GM21515 (cell line): ENCODE measurements around the gene PTCD2.

ENCODE experiments used
- ATAC-seq: cut with Tn5 transposase; IDR thresholded peaks from one replicate; pipeline ENCODE4 v1.9.1; 2021; ENCODE audit not compliant: unreplicated experiment

PTCD2 gene

GRCh38 chr5:72338689-72339209 is 18.6 kb downstream of the PTCD2 start:
- no peak for ATAC-seq

DNA sequence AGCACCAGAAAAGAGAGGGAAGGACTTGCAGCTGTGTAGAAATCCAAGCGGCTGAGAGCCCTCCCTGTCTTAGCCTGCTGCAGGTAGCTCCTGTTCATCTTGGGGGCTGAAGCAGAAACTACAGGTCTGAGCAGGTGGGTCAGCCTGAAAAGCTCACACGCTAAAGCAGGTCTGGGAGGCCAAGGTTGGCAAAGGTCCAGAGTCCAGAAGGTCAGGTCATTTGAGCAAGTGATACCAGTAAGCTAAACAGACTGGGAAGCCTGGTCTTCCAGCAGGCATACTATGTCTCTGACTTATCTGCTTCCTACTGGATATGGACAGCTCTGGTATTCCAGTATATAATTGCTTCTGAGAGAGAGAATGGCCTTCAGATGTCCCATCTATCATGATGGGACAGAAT is 26.2 kb downstream of the PTCD2 start:
- ATAC-seq = no peak

GRCh38 chr5:72347801-72348308 is 27.7 kb downstream of the PTCD2 start:
- no peak for ATAC-seq

DNA sequence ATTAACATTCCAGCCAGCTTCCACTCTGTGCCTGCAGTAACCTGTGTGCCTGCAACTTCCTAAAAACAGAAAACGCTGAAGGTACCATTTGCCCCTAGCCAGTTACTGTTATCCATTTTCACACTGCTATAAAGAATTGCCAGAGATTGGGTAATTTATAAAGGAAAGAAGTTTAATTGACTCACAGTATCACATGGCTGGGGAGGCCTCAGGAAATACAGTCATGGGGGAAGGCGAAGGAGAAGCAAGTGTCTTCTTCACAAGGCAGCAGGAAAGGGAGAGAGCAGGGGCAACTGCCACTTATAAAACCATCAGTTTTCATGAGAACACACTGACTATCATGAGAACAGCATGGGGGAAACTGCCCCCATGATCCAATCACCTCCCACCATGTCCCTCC is 31.2 kb downstream of the PTCD2 start:
- no peak for ATAC-seq

DNA sequence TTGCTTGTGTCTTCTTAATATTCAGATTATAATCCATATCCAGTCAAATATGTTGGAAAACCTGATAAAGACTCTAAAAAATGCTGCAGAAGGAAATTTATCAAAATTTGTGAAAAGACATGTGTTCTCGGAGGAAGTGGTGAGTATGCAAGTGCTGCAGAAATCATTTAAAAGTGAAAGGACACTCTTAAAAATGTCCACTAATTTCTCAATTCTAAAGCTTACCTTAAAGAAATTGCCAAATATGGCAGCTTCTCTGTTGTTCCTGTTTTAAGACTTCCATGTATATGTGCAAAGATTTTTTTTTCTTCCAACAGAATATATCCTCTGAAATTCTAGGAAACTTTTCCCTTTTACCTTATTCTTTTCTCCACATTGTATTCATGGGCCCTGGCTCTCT is 32.4 kb downstream of the PTCD2 start:
- ATAC-seq = no peak

- ATAC-seq = no peak
Measured at GRCh38 chr5:72353046-72353445, 32.9 kb downstream of the PTCD2 start.

- ATAC-seq = no peak
Measured at GRCh38 chr5:72355706-72356299, 35.6 kb downstream of the PTCD2 start.

- no peak for ATAC-seq
Measured at GRCh38 chr5:72356361-72356760, 36.2 kb downstream of the PTCD2 start.

DNA sequence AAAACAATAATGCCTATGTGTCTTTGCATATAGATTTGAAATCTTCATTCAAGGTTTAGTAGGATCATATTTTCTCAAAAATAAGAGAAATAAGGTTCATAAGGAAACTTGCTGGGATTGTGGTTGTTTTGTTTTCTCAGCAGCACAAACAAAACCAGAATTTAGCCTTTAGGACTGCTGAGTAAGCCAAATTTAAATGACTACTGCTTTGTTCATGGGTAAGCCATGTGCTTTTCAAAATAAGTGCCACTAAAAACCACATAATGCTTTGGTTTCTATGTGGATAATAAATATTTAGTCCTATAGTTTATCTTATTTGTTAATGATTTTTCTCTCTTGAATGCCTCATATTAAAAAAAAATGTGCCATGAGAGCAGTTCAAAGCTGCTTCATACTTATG is 38.8 kb downstream of the PTCD2 start:
- no peak for ATAC-seq

- ATAC-seq = no peak
Measured at GRCh38 chr5:72359886-72360285, 39.7 kb downstream of the PTCD2 start.

DNA sequence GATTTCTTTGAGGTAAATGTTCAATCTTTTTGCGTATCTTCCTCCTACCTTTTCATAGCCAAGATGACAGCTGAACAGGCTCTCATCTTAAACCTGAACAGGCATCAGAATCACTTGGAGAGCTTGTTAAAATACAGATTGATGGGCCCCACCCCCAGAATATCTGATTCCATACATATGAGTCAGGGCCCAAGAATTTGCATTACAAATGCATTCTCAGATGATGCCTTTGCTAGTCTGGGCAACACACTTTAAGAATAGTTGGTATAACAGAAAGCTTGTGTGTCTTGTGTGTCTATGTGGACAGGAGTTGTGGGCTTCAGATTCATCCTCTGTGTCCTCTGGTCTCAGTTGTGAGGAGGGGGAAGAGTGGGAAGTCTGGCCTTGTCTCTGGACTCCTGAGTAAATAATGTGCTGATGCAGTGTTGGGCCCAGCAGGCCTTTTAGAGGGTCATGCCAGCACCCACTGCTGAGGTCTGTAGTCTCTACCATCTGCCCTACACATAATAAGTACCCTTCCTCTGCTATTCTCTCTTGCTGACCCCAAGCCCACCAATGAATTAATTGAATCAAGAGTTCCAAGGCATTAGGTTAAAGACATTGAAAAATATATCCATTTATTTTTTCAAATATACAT is 43.1 kb downstream of the PTCD2 start:
- ATAC-seq = no peak

DNA sequence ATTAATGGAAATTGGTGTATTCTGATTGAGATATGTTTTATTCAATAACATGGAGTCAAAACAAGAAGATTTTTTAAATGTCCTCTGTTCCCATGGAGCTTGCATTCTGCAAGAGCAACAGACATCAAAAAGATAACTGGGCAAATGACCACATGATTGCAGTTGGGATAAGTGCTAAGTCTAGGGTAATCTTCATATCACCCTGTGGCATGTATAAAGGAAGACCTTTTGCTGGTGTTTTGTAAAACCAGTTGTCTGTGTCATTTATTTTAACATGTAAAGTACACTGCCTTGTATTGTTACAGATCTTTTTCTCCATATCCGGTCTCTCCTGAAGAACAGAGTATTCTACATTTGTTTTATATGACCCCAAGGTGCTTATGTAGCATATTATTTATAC is 44.0 kb downstream of the PTCD2 start:
- no peak for ATAC-seq

GRCh38 chr5:72364951-72365350 is 44.8 kb downstream of the PTCD2 start:
- no peak for ATAC-seq

- ATAC-seq = peak; percentile 71
Measured at GRCh38 chr5:72366324-72366976, 46.3 kb downstream of the PTCD2 start.

DNA sequence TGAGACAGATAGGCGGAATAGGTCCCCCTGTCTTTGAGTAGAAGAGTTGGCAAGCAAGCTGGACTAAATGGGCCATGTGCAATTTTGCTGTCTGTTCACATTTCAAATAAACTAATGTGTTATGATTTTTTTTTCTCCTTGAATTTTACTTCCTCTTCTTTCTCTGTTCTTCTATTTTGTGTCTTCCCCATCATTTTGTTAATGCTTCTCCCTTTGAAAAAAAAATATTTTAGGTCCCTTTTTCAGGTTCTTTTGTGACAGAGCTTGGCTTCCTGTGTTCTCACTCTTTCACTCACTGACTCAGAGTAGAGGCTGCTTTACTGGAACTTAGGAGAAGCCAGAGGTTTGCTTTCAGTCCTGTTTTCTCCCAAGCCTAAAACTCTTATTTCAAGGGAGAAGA is 48.1 kb downstream of the PTCD2 start:
- no peak for ATAC-seq

- ATAC-seq = no peak
Measured at GRCh38 chr5:72369301-72369700, 49.1 kb downstream of the PTCD2 start.

GRCh38 chr5:72369711-72370110 is 49.5 kb downstream of the PTCD2 start:
- ATAC-seq = no peak

- no peak for ATAC-seq
Measured at GRCh38 chr5:72372331-72372730, 52.2 kb downstream of the PTCD2 start.

DNA sequence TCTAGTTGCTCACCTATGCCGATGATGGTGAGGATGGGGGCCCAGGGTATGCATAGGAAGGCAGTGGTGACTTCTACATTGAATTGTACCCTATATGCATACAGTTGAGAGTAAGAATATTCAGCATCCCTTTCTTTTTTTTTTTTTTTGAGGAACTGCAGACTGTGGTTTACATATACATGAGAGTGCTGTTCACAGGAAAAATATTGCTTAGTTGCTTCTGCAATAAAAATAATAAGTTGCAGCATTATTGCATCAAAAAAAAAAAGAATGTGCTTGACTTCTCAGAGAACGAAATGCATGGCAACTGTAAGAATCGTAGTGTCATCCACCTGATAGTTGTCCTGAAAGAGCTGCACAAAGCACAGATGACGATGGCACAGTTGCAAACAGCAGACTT is 52.8 kb downstream of the PTCD2 start:
- no peak for ATAC-seq

- no peak for ATAC-seq
Measured at GRCh38 chr5:72374844-72375243, 54.7 kb downstream of the PTCD2 start.

GRCh38 chr5:72376381-72376780 is 56.2 kb downstream of the PTCD2 start:
- no peak for ATAC-seq
